Measurements from ENCODE around the gene CORO2B.

GRCh38 chr15:68553994-68554720 lies 24.6 kb upstream of the CORO2B start:
- TF ChIP-seq, protein P1, sequence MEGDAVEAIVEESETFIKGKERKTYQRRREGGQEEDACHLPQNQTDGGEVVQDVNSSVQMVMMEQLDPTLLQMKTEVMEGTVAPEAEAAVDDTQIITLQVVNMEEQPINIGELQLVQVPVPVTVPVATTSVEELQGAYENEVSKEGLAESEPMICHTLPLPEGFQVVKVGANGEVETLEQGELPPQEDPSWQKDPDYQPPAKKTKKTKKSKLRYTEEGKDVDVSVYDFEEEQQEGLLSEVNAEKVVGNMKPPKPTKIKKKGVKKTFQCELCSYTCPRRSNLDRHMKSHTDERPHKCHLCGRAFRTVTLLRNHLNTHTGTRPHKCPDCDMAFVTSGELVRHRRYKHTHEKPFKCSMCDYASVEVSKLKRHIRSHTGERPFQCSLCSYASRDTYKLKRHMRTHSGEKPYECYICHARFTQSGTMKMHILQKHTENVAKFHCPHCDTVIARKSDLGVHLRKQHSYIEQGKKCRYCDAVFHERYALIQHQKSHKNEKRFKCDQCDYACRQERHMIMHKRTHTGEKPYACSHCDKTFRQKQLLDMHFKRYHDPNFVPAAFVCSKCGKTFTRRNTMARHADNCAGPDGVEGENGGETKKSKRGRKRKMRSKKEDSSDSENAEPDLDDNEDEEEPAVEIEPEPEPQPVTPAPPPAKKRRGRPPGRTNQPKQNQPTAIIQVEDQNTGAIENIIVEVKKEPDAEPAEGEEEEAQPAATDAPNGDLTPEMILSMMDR (conservative IDR thresholded peaks at IDR 0.05; ENCODE audit: low read depth, low read length): peak; percentile 69
- no peak for TF ChIP-seq RCOR1 (IDR thresholded peaks at IDR 0.05; ENCODE audit: insufficient replicate concordance, low read length)
- no peak for TF ChIP-seq USF2 (IDR thresholded peaks at IDR 0.05; ENCODE audit: low read depth, low read length)
- peak; percentile 66 for TF ChIP-seq SMC3 (IDR thresholded peaks at IDR 0.05; ENCODE audit: low read depth, low read length)
- no peak for TF ChIP-seq POLR2A (IDR thresholded peaks at IDR 0.05; ENCODE audit: low read depth, low read length)
- no peak for TF ChIP-seq MAZ (IDR thresholded peaks at IDR 0.05; ENCODE audit: borderline replicate concordance, low read depth, low read length)
- TF ChIP-seq NFE2L2 (IDR thresholded peaks at IDR 0.05; ENCODE audit: low read depth, low read length): no peak
